PC-3 (cell line): ENCODE measurements around the gene FGFR2. TPM values are rescaled to one million over a fixed set of nuclear protein-coding genes. Genes with fewer than 3 reads are reported as not detected.

Source experiments
- ATAC-seq: fragments of 200-7000 bp; cut with Tn5 transposase; 2 replicates; pipeline ENCODE4 v1.9.1; 2020; ENCODE audit warnings: mild to moderate bottlenecking, moderate library complexity
- BruUV-seq: library from RNA; stranded (reverse); fragments of 400-500 nt; replicated peaks from 2 replicates; lab custom pipeline; 2021; lab: Mats Ljungman, UMichigan
- CTCF ChIA-PET: fragments of 300-600 bp; sonication (Branson Sonifier 250); formaldehyde crosslinking; loops from one replicate; lab custom pipeline; 2022; ENCODE audit warnings: antibody characterized with exemption; lab: Charles Lee
- POLR2A ChIA-PET: fragments of 300-600 bp; sonication (Branson Sonifier 250); formaldehyde crosslinking; loops from one replicate; lab custom pipeline; 2022; ENCODE audit warnings: antibody characterized with exemption; ENCODE audit not compliant: unreplicated experiment; lab: Charles Lee
- DNase-seq: peaks from one replicate; pipeline ENCODE4 v3.0.0-alpha.2; 2015
- H2AFZ ChIP-seq: fragments of 300-600 bp; sonication (generic); 2 replicates; pipeline ENCODE4 v1.6.0; 2016; ENCODE audit warnings: antibody characterized with exemption, low read length
- H3F3A ChIP-seq: fragments of 300-600 bp; sonication (generic); one replicate; pipeline ENCODE4 v1.6.0; 2017; ENCODE audit warnings: antibody characterized with exemption, low read length, control low read depth, mild to moderate bottlenecking; ENCODE audit not compliant: unreplicated experiment
- H3K27ac ChIP-seq: fragments of 300-600 bp; sonication (generic); 2 replicates; pipeline ENCODE4 v1.5.1; 2016; ENCODE audit warnings: mild to moderate bottlenecking, low read length
- H3K27me3 ChIP-seq: fragments of 300-600 bp; sonication (generic); 2 replicates; pipeline ENCODE4 v1.6.1; 2016; ENCODE audit warnings: low read length, mixed read lengths
- H3K36me3 ChIP-seq: fragments of 300-600 bp; sonication (generic); 2 replicates; pipeline ENCODE4 v1.6.1; 2016; ENCODE audit warnings: low read depth, mixed run types, low read length, mixed read lengths
- H3K4me1 ChIP-seq: fragments of 300-600 bp; sonication (generic); 2 replicates; pipeline ENCODE4 v1.5.1; 2016; ENCODE audit warnings: low read length; ENCODE audit not compliant: insufficient read depth
- H3K4me2 ChIP-seq: fragments of 300-600 bp; sonication (generic); 2 replicates; pipeline ENCODE4 v1.6.0; 2016; ENCODE audit warnings: low read length
- H3K4me3 ChIP-seq: fragments of 300-600 bp; sonication (generic); 2 replicates; pipeline ENCODE4 v1.5.1; 2016; ENCODE audit warnings: mild to moderate bottlenecking, low read length, mixed read lengths
- H3K79me2 ChIP-seq: fragments of 300-600 bp; sonication (generic); 2 replicates; pipeline ENCODE4 v1.6.1; 2017; ENCODE audit warnings: low read length, mixed read lengths
- H3K9ac ChIP-seq: fragments of 300-600 bp; sonication (generic); 2 replicates; pipeline ENCODE4 v1.6.0; 2016; ENCODE audit warnings: mild to moderate bottlenecking, low read length
- H3K9me2 ChIP-seq: fragments of 300-600 bp; sonication (generic); replicated peaks from 2 replicates; pipeline ENCODE4 v1.6.1; 2016; ENCODE audit warnings: mixed run types, low read length, mixed read lengths
- H3K9me3 ChIP-seq: fragments of 300-600 bp; sonication (generic); 2 replicates; pipeline ENCODE4 v1.6.1; 2016; ENCODE audit warnings: low read length, mixed read lengths
- H4K20me1 ChIP-seq: fragments of 300-600 bp; sonication (generic); 2 replicates; pipeline ENCODE4 v1.6.1; 2016; ENCODE audit warnings: low read length, mixed read lengths
- CTCF ChIP-seq: fragments of 300-600 bp; sonication (generic); conservative IDR thresholded peaks from 2 replicates; pipeline ENCODE4 v1.5.1; 2017; ENCODE audit warnings: antibody characterized with exemption, low read depth, mild to moderate bottlenecking, low read length
- EZH2 ChIP-seq: fragments of 300-600 bp; sonication (generic); IDR thresholded peaks from one replicate; pipeline ENCODE4 v1.6.1; 2017; ENCODE audit warnings: antibody characterized with exemption, mild to moderate bottlenecking, low read length; ENCODE audit not compliant: unreplicated experiment
- EZH2phosphoT487 ChIP-seq: fragments of 300-600 bp; sonication (generic); IDR thresholded peaks from 2 replicates; pipeline ENCODE4 v1.6.1; 2018; ENCODE audit warnings: mild to moderate bottlenecking, antibody characterized with exemption, low read length, borderline replicate concordance
- intact Hi-C: fragments of 100-400 bp; cut with micrococcal nuclease; formaldehyde crosslinking; loops from 2 replicates; pipeline ENCODE4 v1.9.0; 2023
- total RNA-seq: library from RNA; depleted of rRNA; stranded (reverse); fragments of >200 nt; gene quantifications from 2 replicates; pipeline ENCODE4 v1.2.3, GENCODE V29; 2014

FGFR2 gene
- total RNA-seq, 1 experiment from 2014 or later = 0.36 TPM

DNA sequence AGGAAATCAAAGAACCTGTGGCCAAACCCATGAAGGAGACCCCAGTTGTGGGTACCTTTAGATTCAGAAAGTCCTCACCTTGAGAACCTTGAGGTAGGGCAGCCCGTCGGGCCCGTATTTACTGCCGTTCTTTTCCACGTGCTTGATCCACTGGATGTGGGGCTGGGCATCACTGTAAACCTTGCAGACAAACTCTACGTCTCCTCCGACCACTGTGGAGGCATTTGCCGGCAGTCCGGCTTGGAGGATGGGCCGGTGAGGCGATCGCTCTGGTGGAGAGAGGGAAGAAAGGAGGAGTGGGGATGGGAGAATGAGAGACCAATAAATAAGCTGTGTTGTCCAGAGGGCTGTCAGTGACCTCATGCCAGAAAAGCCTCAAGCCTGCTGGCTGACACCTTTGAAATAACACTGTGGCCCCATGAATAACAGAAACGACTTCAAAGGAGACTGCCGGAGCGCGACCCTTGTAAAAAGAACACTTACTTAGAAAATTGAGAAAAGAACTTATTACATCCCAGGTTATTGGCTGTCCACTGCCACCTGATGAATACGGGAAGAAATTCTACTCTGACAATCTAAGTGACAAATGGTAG is 78.2 kb downstream of the FGFR2 start:
- Histone ChIP-seq H4K20me1 (no peaks in the 10 kb centered on the region), H2AFZ (no peak overlapping the region), H3F3A (no peaks in the 10 kb centered on the region), H3K4me3 (no peak overlapping the region), H3K36me3 (no peaks in the 10 kb centered on the region), H3K4me2 (no peak overlapping the region), H3K27ac (no peak overlapping the region), H3K27me3 (peaks cover 62% of the 10 kb centered on the region), H3K79me2 (no peaks in the 10 kb centered on the region), H3K9ac (no peak overlapping the region), H3K9me2 (no peaks in the 10 kb centered on the region), H3K9me3 (no peaks in the 10 kb centered on the region), H3K4me1 (no peaks in the 10 kb centered on the region)
- TF ChIP-seq CTCF = no peak
- TF ChIP-seq EZH2 = no peak
- no peak for TF ChIP-seq EZH2phosphoT487
- ChIA-PET CTCF (no interaction called here), POLR2A (no interaction called here)
- no peak for ATAC-seq
- DNase-seq = no peak
- BruUV-seq = no TSS peak
- intact Hi-C loops = no loop called here

DNA sequence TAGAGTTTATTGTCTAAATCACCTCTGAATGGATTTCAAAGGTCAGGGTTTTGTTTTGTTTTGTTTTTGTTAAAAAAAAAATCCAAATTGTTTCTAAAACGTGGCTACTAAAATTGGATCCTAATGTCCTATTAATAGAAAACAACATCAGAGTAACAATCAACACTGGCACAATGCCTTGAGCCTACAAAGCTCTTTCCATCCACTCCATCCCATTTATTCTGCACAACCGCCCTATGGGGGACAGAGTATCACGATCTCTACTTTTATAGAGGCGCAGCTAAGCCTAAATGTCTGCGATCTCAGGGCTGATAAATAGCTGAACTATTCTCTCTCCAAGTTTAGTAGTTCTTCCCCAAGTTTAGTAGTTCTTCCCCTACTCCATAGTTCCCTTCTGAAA is 78.8 kb downstream of the FGFR2 start:
- H2AFZ ChIP-seq = no peak overlapping the region
- DNase-seq (no peak), ATAC-seq (no peak)
- H3K27me3 ChIP-seq = peaks cover 60% of the 10 kb centered on the region
- no peaks in the 10 kb centered on the region for H3K79me2 ChIP-seq
- no peaks in the 10 kb centered on the region for H3K4me1 ChIP-seq
- no peaks in the 10 kb centered on the region for H3K36me3 ChIP-seq
- POLR2A ChIA-PET = no interaction called here
- no peaks in the 10 kb centered on the region for H4K20me1 ChIP-seq
- intact Hi-C loops = no loop called here
- CTCF ChIA-PET = no interaction called here
- BruUV-seq = no TSS peak
- H3K4me2 ChIP-seq = no peak overlapping the region
- H3F3A ChIP-seq = no peaks in the 10 kb centered on the region
- TF ChIP-seq EZH2 = no peak
- no peak for TF ChIP-seq EZH2phosphoT487
- TF ChIP-seq CTCF = no peak
- no peak overlapping the region for H3K9ac ChIP-seq
- H3K4me3 ChIP-seq = no peak overlapping the region
- no peaks in the 10 kb centered on the region for H3K9me2 ChIP-seq
- no peak overlapping the region for H3K27ac ChIP-seq
- no peaks in the 10 kb centered on the region for H3K9me3 ChIP-seq

DNA sequence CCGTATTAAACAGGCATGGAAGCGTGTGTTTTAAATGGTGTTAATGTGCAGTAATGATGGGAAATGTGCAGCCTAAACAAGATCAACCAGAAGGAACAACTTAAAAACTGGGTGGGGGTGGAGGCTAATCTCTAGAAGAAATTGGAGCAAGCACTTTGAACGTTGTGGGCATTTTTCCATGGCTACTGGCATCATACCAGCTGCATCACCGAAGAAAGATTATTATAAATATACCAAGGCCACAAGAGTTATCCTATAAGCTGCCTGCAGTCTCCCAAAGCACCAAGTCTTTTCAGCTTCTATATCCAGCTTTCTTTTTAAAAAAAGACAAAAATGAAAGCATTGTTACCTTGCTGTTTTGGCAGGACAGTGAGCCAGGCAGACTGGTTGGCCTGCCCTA is 79.9 kb downstream of the FGFR2 start:
- no peaks in the 10 kb centered on the region for H3K9me2 ChIP-seq
- H3K9ac ChIP-seq = no peak overlapping the region
- H3K36me3 ChIP-seq = no peaks in the 10 kb centered on the region
- ChIA-PET POLR2A (no interaction called here), CTCF (no interaction called here)
- H3K27ac ChIP-seq = no peak overlapping the region
- no peaks in the 10 kb centered on the region for H3F3A ChIP-seq
- H3K79me2 ChIP-seq = no peaks in the 10 kb centered on the region
- no peaks in the 10 kb centered on the region for H3K4me1 ChIP-seq
- no peak overlapping the region for H2AFZ ChIP-seq
- intact Hi-C loops = no loop called here
- TF ChIP-seq EZH2 = no peak
- TF ChIP-seq CTCF = no peak
- TF ChIP-seq EZH2phosphoT487 = no peak
- no peak overlapping the region for H3K4me3 ChIP-seq
- H3K27me3 ChIP-seq = peaks cover 57% of the 10 kb centered on the region
- H3K9me3 ChIP-seq = no peaks in the 10 kb centered on the region
- no TSS peak for BruUV-seq
- H4K20me1 ChIP-seq = no peaks in the 10 kb centered on the region
- no peak overlapping the region for H3K4me2 ChIP-seq
- ATAC-seq = no peak
- DNase-seq = no peak
